Astrocyte of the hippocampus (primary cell): ENCODE measurements around the gene TTC9B.

Source experiments
- DNase-seq: peaks from one replicate; pipeline ENCODE4 v3.0.0; 2011; ENCODE audit warnings: low read depth, low spot score

TTC9B gene

DNA sequence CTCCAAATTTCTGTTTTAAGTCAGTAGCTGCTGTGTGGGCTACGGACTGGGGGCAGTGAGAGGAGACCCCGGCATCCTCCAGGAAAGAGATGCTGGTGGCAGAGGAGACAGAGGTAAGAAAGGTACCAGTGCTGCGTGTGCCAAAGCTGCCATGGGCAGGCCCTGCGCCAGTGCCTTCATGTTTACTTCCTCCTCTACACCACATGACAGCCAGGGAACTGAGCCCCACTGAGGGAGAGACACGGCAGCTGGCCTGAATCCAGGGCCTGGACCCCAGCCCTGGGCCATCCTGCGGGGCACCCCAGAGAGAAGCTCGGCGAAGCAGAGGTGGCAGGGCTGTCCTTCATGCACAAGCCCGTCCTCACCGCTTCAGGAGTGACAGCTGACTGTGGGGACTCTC lies 31.0 kb upstream of the TTC9B start:
- no peak for DNase-seq

DNA sequence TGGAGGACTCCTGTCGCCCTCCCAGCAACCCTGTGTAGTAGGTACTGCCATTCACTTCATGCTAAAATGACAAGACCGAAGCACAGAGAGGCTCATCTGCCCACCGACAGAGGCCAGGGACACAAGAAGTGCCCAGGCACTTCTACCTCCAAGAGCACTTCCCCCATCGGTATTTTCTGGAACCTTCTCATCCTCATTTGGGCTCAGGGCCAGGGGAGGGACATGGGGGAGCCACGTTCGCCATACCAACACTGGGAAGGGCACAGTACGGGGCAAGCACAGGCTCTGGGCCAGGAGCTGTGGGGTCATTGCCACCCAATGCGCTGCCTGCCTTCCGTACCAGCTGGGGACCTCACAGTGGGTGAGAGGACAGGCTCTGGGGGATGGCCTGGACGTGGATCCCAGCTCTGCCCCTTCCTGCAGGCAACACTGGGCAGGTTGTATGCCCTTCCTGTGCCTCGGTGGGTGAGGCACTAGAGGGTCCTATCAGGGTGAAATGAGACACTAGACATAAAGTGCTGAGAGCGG lies 29.6 kb upstream of the TTC9B start:
- no peak for DNase-seq

DNA sequence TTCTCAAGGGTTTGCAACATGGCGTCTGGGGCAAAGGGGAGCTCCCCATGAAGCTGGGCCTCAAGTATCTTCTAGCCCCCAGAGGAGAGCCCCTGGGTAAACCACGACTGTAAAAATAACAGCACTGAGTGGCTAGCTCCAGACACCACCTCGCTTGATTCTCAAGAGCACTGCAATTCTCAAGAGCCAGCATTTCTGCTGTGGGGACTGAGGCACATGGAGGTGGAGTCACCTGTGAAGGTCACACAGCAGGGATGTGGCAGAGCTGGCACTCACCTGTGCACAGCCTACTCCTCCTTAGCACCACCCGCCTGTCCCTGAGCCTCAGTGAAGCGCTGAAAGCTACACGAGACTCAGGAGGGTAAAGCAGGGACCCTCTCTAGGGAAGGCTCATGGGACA lies 29.0 kb upstream of the TTC9B start:
- no peak for DNase-seq

DNA sequence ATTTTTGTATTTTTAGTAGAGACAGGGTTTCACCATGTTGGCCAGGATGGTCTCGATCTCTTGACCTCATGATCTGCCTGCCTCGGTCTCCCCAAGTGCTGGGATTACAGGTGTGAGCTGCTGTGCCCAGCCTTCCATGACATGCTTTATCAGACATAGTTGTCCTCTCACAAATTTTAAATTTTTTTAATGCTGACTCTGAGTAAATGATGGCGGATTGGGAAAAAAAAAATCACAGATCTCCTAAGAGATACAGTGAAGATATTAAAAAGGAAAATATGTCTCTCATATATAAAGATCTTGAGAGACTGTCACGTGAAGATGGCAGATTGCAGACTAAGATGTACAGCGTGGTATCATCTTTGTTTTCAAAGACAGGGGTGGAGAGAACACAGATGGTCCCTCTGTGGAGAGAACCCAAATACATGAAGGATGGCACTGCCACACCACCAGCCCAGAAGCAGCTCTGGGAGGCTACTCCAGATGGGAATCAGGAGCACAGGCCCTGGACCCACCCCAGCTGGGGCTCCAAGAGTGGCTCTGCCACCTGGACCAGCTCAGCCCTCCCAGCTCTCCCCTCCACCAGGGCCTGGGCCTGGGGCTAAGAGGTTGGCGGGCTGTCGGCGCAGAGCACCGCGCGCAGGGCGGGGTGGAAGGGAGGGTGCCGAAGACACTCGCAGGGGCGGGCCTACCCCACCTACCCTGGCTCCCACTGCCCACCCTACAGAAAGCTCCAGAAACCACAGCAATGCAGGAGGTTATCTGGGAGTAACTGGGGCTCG lies 28.3 kb upstream of the TTC9B start:
- DNase-seq, result no peak

DNA sequence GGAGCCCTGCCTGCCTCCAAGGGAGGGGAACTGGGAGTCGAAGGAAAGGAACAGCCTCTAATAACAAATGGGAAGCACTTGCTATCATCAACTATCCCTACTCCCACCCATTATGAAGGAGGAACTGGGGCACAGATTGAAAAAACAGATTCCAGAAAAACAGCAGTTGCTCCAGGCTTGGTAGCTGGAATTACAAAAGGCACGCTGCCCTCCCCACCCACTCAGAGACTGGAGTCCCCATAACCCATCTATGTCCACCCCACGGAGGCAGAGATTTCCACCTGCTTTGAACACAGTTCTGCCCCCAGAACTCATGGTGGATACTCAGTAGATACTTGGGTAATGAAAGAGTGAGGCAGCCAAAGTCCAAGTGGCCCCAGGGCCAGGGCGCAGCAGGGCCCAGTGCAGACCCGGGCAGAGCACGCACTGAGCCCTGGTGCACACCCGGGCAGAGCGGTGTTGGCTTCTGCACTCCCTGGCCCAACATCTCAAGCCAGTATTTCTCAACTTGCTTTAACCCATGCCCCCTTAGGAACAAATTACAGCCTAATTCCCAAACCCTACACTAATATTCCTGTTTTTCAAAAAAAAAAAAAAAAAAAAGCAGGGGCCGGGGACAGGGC lies 27.4 kb upstream of the TTC9B start:
- no peak for DNase-seq

DNA sequence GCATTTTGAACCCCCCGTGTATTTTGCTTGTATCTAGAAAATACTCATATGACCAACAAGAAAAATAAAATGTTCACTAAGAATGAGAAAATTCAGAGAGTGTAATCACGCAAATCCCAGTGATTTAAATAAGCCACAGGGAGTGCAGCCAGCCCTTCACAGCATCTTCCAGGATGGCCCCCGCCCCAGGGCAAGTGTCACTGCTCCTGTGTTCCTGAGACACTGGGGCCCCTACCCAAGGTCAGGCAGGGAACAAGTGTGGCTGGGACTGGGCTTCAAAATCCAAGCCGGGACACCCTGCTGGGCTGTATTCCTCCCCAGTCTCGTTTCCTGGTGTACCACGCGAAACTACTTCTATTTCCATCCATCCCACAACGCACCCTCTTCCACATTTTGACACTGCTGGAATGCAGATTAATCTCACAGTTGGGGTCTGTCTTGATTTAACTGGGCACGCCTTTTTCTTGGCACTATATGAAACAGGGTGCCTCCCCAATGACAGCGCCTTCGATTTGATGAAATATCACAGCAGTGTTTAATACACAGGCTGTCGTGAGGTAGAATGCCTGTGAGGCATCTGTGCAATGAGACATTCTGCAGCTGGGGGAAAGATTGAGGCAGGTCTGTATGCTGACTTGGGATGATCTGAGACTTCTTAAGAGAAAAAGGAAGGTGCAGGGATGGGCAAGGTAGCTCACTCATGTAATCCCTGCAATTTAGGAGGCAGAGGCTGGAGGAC lies 26.6 kb upstream of the TTC9B start:
- DNase-seq, result no peak

DNA sequence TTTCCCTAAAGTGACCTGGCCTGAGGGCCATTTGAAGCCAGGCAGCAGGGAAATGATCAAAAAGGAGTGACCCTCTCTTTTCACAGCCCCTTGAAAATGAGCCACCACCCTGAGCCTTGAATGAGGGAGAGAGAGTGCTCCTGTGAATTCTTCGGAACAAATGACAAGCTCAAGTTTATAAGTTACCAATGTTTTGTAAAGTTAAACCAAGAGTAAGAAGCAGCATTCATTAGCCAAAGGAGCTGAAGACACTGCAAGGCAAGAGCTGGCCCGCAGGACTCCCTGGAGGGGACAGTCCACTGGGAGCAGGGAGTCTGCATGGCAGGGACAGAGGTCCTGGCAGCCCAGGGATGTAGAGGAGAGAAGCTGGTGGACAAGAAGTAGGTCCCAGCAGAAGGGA lies 25.0 kb upstream of the TTC9B start:
- no peak for DNase-seq

DNA sequence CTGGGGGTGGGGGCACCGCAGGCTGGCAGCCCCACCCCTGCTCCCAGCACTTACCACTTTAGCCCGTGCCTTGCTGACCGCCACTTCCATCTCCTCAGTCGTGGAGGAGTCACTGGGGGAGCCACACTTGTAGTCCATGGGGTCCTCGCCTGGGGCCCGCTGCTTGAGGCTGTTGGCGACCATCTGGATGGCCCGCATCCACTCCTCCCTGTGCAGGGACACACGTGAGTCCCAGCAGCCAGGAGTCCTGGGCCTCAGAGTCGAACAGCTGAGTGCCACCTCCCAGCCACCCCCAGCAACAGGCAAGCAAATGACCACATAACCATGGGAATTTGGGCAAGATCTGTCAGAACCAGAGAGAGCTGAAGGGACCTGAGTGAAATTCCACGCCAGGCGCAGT lies 24.3 kb upstream of the TTC9B start:
- DNase-seq, result no peak

DNA sequence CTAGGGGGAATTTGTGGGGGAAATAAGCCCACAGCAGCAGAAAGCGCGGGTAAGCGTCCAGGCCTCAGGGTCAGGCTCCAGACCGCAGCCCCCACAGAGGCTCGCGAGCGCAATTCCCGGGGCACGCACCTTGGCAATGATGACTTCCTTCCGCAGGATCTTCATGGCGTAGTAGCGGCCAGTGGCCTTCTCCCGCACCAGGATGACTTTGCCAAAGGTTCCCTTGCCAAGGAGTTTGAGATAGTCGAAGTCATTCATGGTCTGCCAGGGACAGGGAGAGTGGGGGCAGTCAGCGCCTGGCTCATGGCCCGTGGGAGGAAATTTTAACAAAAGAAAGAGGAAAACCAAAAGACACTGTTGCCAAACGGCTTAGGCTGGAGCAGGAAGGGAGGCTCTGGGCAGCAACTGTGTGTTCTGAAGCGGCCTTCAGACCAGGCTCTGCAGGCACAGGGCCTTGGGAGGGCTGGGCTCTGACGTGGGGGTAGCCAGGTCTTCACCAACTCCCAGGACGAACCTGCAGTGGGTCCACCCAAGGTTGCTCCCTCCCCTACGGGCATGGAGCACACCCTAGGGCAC lies 23.7 kb upstream of the TTC9B start:
- DNase-seq, result peak; percentile 83

DNA sequence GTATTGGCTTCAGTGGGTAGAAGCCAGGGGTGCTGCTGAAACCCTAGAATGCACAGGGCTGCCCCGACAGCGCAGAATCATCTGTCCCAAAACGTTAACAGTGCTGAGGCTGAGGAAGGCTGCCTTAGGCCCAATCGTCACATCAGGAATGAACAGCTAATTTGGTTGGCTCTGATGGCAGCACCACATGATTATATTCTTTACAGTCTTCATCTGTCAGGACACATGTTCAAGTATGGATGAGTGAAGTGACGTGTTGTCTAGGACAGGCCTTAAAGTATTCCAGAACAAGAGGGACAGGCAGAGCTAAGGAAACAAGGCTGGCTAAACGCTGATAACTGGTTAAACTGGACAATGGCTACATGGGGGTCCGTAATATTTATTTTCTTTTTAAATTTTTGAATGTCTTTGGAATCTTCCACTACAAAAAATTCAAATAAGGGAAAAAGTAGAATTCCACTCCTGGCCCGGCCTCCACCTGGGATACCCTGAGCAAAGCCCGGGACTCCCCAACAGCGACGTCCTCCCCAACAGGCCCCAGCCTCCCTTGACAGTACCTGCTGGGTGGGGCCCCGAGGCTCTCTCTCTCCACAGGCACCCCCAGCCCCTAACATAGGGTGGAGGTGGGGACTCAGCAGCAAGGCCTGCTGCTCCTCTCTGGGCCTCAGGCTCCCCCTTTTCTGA lies 23.1 kb upstream of the TTC9B start:
- DNase-seq, result no peak

DNA sequence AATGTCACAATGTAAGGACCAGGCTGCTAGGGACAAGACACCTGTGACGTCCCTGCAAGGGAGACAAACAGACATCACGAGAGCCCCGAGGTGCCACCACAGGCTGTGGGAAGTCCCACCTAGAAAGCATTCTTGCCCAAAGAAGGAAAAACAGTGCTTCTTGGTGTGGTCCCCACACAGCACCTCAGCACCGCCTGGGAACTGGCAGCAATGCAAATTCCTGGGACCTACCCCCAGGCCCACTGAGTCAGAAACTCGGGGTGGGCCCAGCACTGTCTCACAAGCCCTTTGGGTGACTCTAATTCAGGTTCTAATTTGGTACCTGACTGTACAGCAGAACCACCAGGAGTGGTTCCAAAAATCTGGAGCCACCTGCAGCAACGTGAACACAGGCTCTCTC lies 22.1 kb upstream of the TTC9B start:
- no peak for DNase-seq

DNA sequence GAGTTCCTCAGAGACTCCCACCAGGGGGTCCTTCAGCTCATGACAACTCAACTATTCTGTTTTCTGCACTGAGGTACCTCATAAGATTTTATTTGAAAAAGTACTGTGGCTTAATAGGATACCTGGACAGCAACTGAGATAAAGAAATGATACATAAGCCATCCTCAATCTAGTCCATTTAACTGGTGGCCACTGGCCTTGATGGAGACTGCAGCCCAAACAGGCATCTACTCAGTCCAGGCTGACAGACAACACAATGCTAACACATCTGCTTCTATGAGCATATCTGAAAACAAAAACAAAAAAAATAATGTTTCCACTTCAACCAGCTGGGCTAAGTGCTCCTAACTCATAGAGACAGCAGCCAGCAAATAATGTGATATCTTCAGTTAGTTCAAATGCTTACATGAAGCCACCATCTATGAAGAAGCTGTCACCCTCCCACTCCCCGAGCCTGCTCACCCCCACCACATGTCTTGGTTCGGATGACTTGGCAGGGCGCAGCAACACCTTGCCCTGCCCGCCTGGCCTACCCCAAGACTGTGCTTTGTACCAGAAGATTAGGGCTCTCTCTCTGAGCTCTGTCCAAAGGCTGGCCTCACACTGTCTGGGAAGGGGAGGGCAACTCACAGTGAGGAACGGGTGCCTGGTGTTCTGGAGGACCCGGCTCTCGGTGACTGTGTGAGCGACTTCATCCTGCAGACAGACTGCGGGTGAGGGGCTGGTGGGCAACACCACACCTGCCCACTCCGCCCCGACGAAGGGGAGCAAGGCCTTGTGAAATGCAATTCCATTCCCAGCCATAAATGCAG lies 21.4 kb upstream of the TTC9B start:
- no peak for DNase-seq

DNA sequence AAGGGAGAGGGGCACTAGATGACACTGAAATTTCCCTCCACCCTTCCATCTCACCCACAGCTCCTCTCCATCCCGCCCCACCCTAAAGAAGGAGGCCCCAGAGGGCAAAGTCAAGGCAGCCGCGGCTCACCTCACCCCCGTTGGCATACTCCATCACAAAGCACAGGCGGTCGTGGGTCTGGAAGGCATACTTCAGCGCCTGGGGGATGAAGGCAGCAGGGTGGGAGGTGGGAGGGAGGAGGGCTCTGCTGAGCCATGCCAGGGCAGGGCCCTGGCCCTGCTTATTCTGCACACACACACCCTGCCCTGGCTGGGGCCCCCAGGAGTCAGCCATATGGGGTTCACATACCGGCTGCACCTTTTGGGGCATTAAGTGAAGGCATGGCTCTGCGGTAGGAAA lies 20.6 kb upstream of the TTC9B start:
- no peak for DNase-seq

DNA sequence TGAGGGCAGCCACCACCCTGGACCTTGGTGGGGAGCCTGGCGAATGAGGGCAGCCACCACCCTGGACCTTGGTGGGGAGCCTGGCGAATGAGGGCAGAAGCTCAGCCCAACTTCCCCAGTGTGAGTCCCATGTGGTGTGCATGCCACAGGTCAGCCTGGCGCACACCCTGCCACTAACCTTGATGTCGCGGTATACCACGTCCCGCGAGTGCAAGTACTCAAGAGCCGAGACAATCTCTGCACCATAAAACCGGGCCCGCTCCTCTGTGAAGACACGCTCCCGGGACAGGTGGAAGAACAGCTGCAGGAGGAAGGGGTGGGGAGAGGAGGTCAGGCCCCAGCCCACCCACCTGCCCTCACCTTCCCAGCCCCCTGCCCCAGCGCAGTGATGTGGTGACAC lies 19.6 kb upstream of the TTC9B start:
- no peak for DNase-seq

DNA sequence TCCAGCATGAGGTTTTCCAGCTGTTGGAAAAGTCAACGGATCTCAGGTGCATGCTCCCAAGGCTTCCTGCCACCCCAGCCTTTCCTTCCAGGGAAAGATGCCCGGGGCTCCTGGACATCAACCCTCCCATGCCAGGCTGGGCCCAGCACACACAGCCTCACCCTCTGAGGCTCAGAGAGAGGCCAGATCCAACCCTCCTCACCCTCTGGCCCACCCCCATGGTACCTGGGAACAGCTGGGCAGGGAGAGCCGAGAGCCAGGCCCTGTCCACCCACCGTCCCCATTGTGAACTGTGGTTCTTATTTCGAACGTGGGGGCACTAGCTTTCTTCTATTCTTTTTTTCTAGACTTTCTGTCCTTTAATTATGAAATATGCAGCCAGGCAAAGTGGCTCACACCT lies 18.2 kb upstream of the TTC9B start:
- no peak for DNase-seq

DNA sequence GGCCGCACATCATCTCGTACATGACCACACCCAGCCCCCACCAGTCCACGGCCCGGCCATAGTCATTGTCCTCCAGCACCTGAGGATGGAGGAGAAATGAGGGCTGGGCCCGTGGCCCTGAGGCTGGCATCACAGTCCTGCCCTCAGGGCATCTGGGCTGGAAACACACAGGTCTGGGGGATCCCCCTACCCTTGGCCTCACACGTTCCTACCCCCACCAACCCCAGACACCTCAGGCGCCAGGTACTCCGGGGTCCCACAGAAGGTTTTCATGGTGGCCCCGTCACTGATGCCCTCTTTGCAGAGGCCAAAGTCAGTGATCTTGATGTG lies 17.8 kb upstream of the TTC9B start:
- no peak for DNase-seq

DNA sequence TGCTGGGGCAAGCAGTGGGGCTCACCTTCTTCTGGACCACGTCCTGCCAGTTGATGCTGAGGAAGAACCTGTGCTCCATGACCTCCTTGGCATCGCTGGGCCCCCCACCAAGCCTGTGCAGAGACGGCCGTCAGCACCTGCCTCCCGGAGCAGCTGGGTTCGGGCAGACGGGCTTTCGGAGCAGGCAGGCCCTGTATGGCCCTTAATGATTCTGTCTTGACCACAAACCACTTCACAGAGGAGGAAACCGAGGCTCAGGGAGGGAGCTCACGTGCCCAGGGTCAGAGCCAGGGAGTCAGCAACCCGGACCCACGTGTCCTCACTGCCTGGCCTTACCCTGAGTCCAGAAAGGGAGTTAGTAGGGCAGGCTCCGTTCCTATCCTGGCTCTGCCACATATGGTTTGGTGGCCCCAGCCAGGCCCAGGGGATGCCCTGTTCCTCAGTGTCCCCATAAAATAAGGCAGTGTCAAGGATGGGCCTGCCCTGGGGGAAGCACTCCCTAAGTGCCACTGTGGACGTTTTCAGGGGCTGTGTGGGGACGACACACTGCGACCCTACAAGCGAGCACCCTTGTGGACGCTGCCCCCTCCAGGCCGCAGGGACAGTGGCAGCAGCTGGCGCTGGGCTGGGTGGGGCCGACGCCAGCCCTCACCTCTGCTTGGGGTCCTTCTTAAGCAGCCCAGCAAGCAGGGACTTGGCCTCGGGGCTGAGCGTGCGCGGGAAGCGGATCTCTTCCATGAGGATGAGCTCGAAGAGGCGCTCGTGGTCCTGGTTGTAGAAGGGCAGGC lies 17.2 kb upstream of the TTC9B start:
- DNase-seq, result no peak

DNA sequence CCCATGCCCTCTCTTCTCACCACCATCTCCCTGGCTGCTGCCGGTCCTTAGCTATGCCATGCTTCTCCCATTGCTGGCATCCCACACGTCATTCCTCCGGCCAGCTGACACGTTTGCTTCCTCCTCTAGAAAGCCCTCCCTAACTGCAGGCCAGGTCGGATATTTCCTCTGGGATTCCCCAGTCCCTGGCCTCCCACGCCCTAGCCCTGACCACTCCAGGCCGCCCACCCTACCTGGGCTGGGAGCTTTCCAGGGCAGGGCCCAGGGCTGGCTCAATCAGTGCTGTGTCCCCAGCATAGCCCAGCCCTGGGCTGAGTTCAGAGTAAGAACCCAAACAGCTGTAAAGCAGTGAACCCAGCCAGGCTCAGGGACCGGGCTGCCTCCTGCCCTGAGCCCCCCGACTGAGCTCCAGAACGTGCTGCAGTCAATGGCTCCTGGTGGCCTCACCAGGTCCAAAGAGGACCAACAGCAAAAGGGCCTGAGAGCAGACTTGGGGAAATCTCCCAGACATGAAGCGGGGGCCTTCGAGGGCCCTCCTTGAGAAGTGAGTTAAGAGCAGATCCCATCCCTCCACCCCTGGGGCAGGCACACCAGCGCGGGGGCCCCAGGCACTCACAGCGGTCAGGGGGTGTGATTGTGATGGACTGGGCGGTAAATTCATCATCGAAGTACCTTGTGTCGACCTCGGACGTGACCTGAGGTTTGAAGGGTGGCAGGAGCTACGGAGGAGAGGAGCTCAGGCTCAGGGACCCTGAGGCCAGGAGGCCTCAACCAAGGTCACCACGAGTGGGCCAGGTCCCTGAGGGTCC lies 16.4 kb upstream of the TTC9B start:
- no peak for DNase-seq

DNA sequence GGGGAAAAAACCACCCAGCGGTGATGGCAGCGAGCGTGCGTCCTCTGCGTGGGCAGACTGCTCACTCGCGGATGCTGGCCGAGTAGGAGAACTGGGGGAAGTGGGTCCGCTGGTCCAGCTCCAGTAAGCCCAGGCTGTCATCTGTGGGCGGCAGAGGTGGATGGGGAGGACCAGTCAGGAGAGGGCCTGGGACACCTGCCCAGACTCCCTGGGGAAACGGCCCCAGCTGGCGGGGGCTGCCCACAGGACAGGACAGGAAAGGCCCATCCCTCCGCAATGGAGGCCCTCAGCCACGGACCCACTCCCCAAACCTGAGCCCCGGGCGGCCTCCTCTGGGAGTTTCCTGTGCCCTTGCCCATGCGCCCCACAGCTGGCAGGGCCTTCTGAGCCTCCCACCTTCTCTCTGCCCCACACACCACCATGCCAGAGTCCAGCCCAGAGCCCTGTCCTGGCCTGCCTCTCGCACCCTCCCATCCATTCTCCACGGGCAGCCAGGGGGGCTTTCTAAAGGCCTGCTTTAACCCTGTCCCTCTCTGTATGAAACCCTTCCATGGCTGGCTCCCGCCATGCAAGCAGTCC lies 15.7 kb upstream of the TTC9B start:
- DNase-seq, result no peak
